K562 (cell line): ENCODE measurements around the gene LYRM1. TPM values are rescaled to one million over a fixed set of nuclear protein-coding genes. Genes with fewer than 3 reads are reported as not detected.

Source experiments
- CEBPB ChIP-seq: fragments of 450-650 bp; IDR thresholded peaks from 2 replicates; pipeline ENCODE4 v1.6.1; 2016; ENCODE audit warnings: missing genetic modification characterization, missing compliant biosample characterization
- DNMT1 ChIP-seq: fragments of 450-650 bp; IDR thresholded peaks from 2 replicates; pipeline ENCODE4 v1.6.1; 2016; ENCODE audit warnings: antibody characterized with exemption, mild to moderate bottlenecking
- EHMT2 ChIP-seq: fragments of 450-650 bp; IDR thresholded peaks from 2 replicates; pipeline ENCODE4 v1.6.1; 2018; ENCODE audit warnings: antibody characterized with exemption
- HOXB6 ChIP-seq: fragments of 250-450 bp; sonication (Bioruptor Pico); IDR thresholded peaks from 2 replicates; pipeline ENCODE4 v1.5.1; 2022; ENCODE audit warnings: mild to moderate bottlenecking, borderline replicate concordance
- KLF6 ChIP-seq: fragments of 250-450 bp; sonication (Bioruptor Pico); IDR thresholded peaks from 2 replicates; pipeline ENCODE4 v1.4.0; 2020; ENCODE audit warnings: mild to moderate bottlenecking, moderate library complexity, borderline replicate concordance
- NCOA1 ChIP-seq: fragments of 450-650 bp; IDR thresholded peaks from 2 replicates; pipeline ENCODE4 v1.6.1; 2016; ENCODE audit warnings: low read depth
- NRF1 ChIP-seq, 2 experiments: fragments of 450-650 bp; IDR thresholded peaks in 1 of 2; conservative IDR thresholded peaks in 1 of 2; 2 replicates each; pipeline ENCODE4 v1.6.1; 2014; ENCODE audit warnings: mild to moderate bottlenecking in 2 of 2
- STAT5B ChIP-seq: fragments of 250-450 bp; sonication (Bioruptor Pico); IDR thresholded peaks from 2 replicates; pipeline ENCODE4 v1.8.0; 2021; ENCODE audit warnings: mild to moderate bottlenecking, inconsistent platforms
- ZBTB17 ChIP-seq: fragments of 450-650 bp; formaldehyde crosslinking; IDR thresholded peaks from 2 replicates; pipeline ENCODE4 v1.4.0; 2020; ENCODE audit warnings: mild to moderate bottlenecking
- ZNF24 ChIP-seq: fragments of 450-650 bp; IDR thresholded peaks from 2 replicates; pipeline ENCODE4 v1.6.1; 2016
- polyA plus RNA-seq, 8 experiments: library from polyadenylated mRNA; depleted of rRNA in 4 of 8; stranded (reverse) in 5 of 8; unstranded in 3 of 8; fragments of >200 nt; fragmentation: Nextera tagmentation in 2 of 8; fragmentation: Illumina TruSeq in 1 of 8; extraction: Ambion mirVana in 2 of 8; extraction: Trizol in 1 of 8; gene quantifications; 2 replicates each; pipeline versions ENCODE4 v1.2.1 to v1.2.3, GENCODE V29; 2011 to 2014; ENCODE audit warnings: inconsistent platforms in 1 of 8, missing spikeins in 1 of 8
- total RNA-seq, 7 experiments: library from RNA; depleted of rRNA in 6 of 7; stranded (reverse); fragments of >200 nt in 6 of 7; fragmentation: Illumina TruSeq in 2 of 7; extraction: Trizol in 2 of 7; gene quantifications; 2 replicates each; pipeline versions ENCODE4 v1.2.1 to v1.2.3, GENCODE V29; 2011 to 2021; ENCODE audit warnings: low replicate concordance in 1 of 7
- TF ChIP-seq, protein P1 (sequence below): fragments of 200-800 bp; sonication (Bioruptor generic); IDR thresholded peaks from 2 replicates; pipeline ENCODE4 v1.6.1; 2017; ENCODE audit warnings: missing genetic modification characterization, missing compliant biosample characterization
- TF ChIP-seq, protein P2 (sequence below): fragments of 250-450 bp; sonication (Bioruptor Pico); IDR thresholded peaks from 2 replicates; pipeline ENCODE4 v1.4.0; 2020; ENCODE audit warnings: mild to moderate bottlenecking, moderate library complexity, borderline replicate concordance
- TF ChIP-seq, protein P3 (sequence below): fragments of 450-650 bp; formaldehyde crosslinking; IDR thresholded peaks from 2 replicates; pipeline ENCODE4 v1.4.0; 2022; ENCODE audit warnings: missing genetic modification characterization
- TF ChIP-seq, protein P4 (sequence below): sonication (generic); formaldehyde crosslinking; IDR thresholded peaks from 2 replicates; pipeline ENCODE4 v1.8.0; 2023; ENCODE audit warnings: missing genetic modification reagents, mild to moderate bottlenecking, borderline replicate concordance
- TF ChIP-seq, protein P5 (sequence below): fragments of 450-650 bp; IDR thresholded peaks from 2 replicates; pipeline ENCODE4 v1.7.1; 2018; ENCODE audit warnings: mild to moderate bottlenecking, low read depth; ENCODE audit not compliant: partially characterized antibody

Gene LYRM1
- total and polyA plus RNA-seq, 9 of the 15 experiments (the other 6 are each of a cell fraction or from before 2014, with no cell fraction given): 17.5 to 44.1 (median 32.7) TPM

DNA sequence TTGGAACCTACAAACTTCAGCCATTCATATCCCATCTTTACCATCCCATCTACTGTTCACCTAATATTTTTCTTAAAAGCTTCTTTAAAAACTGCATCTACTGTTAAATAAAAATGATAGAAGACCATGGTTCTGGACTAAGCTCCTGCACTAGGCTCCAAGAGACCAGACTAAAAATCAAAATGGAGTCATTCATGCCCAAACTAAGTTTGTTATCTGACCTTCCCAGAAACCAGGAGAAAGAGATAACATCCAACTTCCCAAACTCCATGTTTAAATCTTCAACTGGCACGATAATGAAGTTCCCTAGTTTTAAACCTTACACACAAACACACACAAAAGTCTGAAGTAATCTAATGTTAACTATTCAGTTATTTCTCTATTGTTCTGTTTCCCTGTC lies 14.3 kb upstream of the LYRM1 start (continued):
- TF ChIP-seq ZNF24: no peak
- no peak for TF ChIP-seq NRF1 (conservative IDR thresholded peaks at IDR 0.05 in 1 of 2, IDR thresholded peaks at IDR 0.05 in 1 of 2)
- TF ChIP-seq, protein P1, sequence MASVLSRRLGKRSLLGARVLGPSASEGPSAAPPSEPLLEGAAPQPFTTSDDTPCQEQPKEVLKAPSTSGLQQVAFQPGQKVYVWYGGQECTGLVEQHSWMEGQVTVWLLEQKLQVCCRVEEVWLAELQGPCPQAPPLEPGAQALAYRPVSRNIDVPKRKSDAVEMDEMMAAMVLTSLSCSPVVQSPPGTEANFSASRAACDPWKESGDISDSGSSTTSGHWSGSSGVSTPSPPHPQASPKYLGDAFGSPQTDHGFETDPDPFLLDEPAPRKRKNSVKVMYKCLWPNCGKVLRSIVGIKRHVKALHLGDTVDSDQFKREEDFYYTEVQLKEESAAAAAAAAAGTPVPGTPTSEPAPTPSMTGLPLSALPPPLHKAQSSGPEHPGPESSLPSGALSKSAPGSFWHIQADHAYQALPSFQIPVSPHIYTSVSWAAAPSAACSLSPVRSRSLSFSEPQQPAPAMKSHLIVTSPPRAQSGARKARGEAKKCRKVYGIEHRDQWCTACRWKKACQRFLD (CRISPR knock-in tag): 0 out of 2 replicates have a peak, but pooled peaks have one; percentile 54
- TF ChIP-seq NCOA1: no peak
- TF ChIP-seq, protein P2, sequence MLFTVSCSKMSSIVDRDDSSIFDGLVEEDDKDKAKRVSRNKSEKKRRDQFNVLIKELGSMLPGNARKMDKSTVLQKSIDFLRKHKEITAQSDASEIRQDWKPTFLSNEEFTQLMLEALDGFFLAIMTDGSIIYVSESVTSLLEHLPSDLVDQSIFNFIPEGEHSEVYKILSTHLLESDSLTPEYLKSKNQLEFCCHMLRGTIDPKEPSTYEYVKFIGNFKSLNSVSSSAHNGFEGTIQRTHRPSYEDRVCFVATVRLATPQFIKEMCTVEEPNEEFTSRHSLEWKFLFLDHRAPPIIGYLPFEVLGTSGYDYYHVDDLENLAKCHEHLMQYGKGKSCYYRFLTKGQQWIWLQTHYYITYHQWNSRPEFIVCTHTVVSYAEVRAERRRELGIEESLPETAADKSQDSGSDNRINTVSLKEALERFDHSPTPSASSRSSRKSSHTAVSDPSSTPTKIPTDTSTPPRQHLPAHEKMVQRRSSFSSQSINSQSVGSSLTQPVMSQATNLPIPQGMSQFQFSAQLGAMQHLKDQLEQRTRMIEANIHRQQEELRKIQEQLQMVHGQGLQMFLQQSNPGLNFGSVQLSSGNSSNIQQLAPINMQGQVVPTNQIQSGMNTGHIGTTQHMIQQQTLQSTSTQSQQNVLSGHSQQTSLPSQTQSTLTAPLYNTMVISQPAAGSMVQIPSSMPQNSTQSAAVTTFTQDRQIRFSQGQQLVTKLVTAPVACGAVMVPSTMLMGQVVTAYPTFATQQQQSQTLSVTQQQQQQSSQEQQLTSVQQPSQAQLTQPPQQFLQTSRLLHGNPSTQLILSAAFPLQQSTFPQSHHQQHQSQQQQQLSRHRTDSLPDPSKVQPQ: no peak
- peak; percentile 87; the same call in 1 of the 2 replicates for TF ChIP-seq KLF6 (CRISPR knock-in tag)
- TF ChIP-seq STAT5B (CRISPR knock-in tag): no peak
- TF ChIP-seq CEBPB (tag): no peak
- TF ChIP-seq, protein P3, sequence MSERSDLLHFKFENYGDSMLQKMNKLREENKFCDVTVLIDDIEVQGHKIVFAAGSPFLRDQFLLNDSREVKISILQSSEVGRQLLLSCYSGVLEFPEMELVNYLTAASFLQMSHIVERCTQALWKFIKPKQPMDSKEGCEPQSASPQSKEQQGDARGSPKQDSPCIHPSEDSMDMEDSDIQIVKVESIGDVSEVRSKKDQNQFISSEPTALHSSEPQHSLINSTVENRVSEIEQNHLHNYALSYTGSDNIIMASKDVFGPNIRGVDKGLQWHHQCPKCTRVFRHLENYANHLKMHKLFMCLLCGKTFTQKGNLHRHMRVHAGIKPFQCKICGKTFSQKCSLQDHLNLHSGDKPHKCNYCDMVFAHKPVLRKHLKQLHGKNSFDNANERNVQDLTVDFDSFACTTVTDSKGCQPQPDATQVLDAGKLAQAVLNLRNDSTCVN (CRISPR knock-in tag): no peak
- TF ChIP-seq HOXB6 (CRISPR knock-in tag): no peak
- TF ChIP-seq, protein P4, sequence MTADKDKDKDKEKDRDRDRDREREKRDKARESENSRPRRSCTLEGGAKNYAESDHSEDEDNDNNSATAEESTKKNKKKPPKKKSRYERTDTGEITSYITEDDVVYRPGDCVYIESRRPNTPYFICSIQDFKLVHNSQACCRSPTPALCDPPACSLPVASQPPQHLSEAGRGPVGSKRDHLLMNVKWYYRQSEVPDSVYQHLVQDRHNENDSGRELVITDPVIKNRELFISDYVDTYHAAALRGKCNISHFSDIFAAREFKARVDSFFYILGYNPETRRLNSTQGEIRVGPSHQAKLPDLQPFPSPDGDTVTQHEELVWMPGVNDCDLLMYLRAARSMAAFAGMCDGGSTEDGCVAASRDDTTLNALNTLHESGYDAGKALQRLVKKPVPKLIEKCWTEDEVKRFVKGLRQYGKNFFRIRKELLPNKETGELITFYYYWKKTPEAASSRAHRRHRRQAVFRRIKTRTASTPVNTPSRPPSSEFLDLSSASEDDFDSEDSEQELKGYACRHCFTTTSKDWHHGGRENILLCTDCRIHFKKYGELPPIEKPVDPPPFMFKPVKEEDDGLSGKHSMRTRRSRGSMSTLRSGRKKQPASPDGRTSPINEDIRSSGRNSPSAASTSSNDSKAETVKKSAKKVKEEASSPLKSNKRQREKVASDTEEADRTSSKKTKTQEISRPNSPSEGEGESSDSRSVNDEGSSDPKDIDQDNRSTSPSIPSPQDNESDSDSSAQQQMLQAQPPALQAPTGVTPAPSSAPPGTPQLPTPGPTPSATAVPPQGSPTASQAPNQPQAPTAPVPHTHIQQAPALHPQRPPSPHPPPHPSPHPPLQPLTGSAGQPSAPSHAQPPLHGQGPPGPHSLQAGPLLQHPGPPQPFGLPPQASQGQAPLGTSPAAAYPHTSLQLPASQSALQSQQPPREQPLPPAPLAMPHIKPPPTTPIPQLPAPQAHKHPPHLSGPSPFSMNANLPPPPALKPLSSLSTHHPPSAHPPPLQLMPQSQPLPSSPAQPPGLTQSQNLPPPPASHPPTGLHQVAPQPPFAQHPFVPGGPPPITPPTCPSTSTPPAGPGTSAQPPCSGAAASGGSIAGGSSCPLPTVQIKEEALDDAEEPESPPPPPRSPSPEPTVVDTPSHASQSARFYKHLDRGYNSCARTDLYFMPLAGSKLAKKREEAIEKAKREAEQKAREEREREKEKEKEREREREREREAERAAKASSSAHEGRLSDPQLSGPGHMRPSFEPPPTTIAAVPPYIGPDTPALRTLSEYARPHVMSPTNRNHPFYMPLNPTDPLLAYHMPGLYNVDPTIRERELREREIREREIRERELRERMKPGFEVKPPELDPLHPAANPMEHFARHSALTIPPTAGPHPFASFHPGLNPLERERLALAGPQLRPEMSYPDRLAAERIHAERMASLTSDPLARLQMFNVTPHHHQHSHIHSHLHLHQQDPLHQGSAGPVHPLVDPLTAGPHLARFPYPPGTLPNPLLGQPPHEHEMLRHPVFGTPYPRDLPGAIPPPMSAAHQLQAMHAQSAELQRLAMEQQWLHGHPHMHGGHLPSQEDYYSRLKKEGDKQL (CRISPR knock-in tag): no peak
- TF ChIP-seq EHMT2: no peak
- TF ChIP-seq DNMT1: no peak
- TF ChIP-seq, protein P5, sequence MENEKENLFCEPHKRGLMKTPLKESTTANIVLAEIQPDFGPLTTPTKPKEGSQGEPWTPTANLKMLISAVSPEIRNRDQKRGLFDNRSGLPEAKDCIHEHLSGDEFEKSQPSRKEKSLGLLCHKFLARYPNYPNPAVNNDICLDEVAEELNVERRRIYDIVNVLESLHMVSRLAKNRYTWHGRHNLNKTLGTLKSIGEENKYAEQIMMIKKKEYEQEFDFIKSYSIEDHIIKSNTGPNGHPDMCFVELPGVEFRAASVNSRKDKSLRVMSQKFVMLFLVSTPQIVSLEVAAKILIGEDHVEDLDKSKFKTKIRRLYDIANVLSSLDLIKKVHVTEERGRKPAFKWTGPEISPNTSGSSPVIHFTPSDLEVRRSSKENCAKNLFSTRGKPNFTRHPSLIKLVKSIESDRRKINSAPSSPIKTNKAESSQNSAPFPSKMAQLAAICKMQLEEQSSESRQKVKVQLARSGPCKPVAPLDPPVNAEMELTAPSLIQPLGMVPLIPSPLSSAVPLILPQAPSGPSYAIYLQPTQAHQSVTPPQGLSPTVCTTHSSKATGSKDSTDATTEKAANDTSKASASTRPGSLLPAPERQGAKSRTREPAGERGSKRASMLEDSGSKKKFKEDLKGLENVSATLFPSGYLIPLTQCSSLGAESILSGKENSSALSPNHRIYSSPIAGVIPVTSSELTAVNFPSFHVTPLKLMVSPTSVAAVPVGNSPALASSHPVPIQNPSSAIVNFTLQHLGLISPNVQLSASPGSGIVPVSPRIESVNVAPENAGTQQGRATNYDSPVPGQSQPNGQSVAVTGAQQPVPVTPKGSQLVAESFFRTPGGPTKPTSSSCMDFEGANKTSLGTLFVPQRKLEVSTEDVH: no peak
- 0 out of 2 replicates have a peak, but pooled peaks have one; percentile 29 for TF ChIP-seq ZBTB17 (CRISPR knock-in tag)
